Measurements from ENCODE around the gene MED8.

GRCh38 chr1:43438953-43439581 is 49.5 kb upstream of the MED8 start:
- no peak for TF ChIP-seq BHLHE40 (IDR thresholded peaks at IDR 0.05; ENCODE audit: low read depth, low read length)
- TF ChIP-seq CTCF (conservative IDR thresholded peaks at IDR 0.05; ENCODE audit: low read depth, low read length), result no peak
- no peak for TF ChIP-seq USF2 (IDR thresholded peaks at IDR 0.05; ENCODE audit: low read depth, low read length)
- no peak for TF ChIP-seq POLR2A (IDR thresholded peaks at IDR 0.05; ENCODE audit: low read depth, low read length)
- no peak for TF ChIP-seq ELK1 (IDR thresholded peaks at IDR 0.05; ENCODE audit: borderline replicate concordance, low read depth, low read length)

Measured in IMR-90 (cell line).